Inflammatory macrophage treated with lipopolysaccharide for 1 hour (primary cell): ENCODE data around the gene ALAS2.
"Not testable (repeated sequence)": the region's sequence is repeated elsewhere in the genome, so short reads cannot be mapped to it uniquely, and the experiment has no call there.

Source experiments
- DNase-seq, 2 donors: peaks; one replicate each; pipeline ENCODE4 v3.0.0-alpha.2; 2020 to 2022

ALAS2 gene

GRCh38 chrX:55030271-55031205 is at the start of gene ALAS2:
TSS of gene ALAS2 (minus strand) at chrX:55030977. CDS start at chrX:55026000, 4,977 bp downstream.
- no peak for DNase-seq

GRCh38 chrX:55074851-55075467 is 44.2 kb upstream of the ALAS2 start, which contains the start of gene PAGE2B:
TSS of gene PAGE2B (plus strand) at chrX:55075030. CDS start at chrX:55076042, 1,012 bp downstream.
- no peak for DNase-seq

- DNase-seq: no peak
Measured at GRCh38 chrX:55072286-55072685, 41.5 kb upstream of the ALAS2 start.

GRCh38 chrX:55067180-55067579 is 36.4 kb upstream of the ALAS2 start:
- not testable (repeated sequence) for DNase-seq

GRCh38 chrX:55057675-55058249 is 27.0 kb upstream of the ALAS2 start:
- DNase-seq: peak in 1 of 2 donors; percentile 36

- DNase-seq: peak in 1 of 2 donors; percentile 0
Measured at GRCh38 chrX:55056820-55057674, 26.3 kb upstream of the ALAS2 start.

DNA sequence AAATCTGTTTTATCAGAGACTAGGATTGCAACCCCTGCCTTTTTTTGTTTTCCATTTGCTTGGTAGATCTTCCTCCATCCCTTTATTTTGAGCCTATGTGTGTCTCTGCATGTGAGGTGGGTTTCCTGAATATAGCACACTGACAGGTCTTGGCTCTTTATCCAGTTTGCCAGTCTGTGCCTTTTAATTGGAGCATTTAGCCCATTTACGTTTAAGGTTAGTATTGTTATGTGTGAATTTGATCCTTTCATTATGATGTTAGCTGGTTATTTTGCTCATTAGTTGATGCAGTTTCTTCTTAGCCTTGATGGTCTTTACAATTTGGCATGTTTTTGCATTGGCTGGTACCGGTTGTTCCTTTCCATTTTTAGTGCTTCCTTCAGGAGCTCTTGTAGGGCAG is 19.8 kb upstream of the ALAS2 start:
- not testable (repeated sequence) for DNase-seq

GRCh38 chrX:55041514-55041913 is 10.7 kb upstream of the ALAS2 start:
- DNase-seq: no peak

DNA sequence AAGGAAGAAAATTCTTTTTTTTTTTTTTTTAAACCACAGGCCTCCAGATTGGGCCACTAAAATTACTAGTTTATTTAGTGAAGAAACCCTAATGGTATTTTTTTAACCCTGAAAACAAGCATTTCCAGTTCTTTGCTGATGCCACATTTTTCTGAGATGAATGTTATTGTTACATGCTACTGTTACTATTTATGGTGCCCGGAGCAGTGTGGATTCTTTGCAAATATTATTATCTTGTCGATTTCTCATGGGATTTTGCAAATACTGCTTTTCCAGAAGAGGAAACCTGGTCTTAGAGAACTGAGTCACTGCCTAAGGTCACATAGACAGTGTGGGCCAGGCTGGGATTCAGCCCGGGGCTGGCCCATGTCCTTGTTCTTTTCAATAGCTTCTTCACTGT is 8.7 kb upstream of the ALAS2 start:
- no peak for DNase-seq

DNA sequence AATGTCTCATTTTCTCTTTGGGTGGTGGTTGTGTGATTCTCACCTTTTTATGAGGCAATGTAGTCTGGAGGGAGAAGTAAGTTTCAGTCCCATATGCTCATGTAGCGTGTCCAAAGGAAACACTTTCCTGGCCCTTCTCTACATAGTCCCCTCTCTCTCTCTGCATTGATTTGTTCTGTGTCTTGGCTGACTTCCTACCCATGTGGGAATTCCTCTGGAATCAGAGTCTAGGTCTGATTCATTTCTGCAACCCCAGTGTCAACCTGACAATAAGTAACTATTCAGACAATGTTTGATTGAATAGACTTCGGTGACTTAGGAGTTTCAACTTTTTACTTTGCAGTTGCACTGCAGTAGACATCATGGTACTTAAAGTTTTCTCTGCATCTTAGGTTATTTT is 2.7 kb upstream of the ALAS2 start:
- no peak for DNase-seq

DNA sequence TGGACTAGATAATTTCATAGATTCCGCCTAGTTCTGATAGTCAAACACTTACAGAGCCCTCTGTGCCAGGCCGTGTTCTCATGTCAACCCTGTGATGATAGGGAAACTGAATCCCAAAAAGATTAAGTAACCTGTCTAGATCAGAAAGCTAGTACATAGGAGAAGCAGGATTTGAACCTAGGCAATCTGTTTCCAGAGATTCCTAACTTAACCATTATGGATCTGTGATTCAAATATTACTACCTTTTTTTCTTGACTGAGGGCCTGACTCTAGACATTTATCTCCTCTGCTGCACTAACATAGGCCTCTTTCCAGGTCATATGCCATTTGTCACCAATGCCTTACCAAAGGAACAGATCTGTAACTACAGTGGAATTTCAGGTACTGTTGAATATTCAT is 1.5 kb downstream of the ALAS2 start:
- DNase-seq: no peak

- no peak for DNase-seq
Measured at GRCh38 chrX:55028611-55029010, 2.2 kb downstream of the ALAS2 start.

GRCh38 chrX:55028040-55028439 is 2.7 kb downstream of the ALAS2 start:
- DNase-seq: no peak

- no peak for DNase-seq
Measured at GRCh38 chrX:55026840-55027239, 3.9 kb downstream of the ALAS2 start.

GRCh38 chrX:55026143-55026542 is 4.6 kb downstream of the ALAS2 start:
- no peak for DNase-seq

DNA sequence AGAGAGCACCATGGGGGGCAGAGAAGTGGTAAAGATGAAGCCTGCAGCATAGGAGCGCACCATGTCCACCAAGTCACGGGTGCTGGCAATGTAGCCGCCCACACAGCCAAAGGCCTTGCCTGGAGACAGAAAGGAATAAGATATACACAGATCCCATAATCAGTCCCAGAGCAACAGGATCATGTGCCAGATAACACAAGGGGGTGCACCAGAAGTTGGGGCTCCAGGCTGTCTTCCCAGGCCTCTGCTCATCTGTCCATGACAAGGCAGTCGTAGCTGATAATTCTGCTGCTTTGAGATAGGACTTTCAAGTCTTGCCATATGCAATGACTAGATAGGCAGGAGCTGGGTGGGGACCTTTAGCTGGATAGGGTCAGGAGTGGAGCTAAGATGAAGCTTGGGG is 15.9 kb downstream of the ALAS2 start:
- no peak for DNase-seq

GRCh38 chrX:55011294-55011693 is 19.5 kb downstream of the ALAS2 start:
- no peak for DNase-seq

GRCh38 chrX:55008571-55009358 is 22.0 kb downstream of the ALAS2 start:
- DNase-seq: peak; percentile 25 to 47

DNA sequence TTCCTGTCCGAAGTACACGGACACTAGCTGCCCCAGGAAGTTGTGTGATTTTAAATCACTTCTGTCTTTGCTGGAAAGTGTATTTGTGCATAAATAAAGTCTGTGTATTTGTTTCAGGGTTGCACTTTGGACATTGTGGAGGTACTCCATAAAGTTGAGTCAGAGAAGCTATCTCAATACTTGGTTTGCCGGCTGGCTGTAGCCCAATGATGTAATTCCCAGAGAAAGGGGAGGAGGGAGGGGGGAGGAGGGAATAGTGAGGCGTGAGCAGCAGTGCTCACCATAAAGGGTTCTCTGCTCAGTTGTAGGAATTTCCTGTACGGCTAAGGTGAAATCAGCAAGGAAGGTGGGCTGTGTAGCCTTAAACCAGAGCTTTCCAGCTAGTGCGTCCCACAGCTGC is 23.1 kb downstream of the ALAS2 start:
- DNase-seq: no peak

DNA sequence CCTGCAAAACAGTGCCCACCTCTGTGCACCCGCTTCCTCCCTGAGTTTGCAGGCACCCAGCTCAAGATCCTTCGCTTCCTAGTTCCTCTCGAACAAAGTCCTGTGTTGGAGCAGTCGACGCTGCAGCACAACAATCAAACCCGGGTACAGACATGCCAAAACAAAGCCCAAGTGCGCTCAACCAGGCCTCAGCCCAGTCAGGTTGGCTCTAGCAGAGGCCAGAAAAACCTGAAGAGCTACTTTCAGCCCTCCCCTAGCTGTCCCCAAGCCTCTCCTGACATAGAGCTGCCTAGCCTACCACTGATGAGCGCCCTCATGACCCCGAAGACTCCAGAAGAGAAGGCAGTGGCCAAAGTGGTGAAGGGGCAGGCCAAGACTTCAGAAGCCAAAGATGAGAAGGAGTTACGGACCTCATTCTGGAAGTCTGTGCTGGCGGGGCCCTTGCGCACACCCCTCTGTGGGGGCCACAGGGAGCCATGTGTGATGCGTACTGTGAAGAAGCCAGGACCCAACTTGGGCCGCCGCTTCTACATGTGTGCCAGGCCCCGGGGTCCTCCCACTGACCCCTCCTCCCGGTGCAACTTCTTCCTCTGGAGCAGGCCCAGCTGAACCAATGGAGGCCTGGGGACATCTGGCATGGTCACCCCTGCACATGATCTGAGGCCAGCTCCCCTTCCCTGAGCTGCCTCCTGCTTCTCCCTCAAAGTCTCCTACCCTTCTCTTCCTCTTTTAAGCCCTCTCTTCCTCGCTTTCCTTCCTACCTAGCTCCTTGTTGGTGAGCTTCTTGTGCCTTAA is 23.8 kb downstream of the ALAS2 start:
- no peak for DNase-seq

DNA sequence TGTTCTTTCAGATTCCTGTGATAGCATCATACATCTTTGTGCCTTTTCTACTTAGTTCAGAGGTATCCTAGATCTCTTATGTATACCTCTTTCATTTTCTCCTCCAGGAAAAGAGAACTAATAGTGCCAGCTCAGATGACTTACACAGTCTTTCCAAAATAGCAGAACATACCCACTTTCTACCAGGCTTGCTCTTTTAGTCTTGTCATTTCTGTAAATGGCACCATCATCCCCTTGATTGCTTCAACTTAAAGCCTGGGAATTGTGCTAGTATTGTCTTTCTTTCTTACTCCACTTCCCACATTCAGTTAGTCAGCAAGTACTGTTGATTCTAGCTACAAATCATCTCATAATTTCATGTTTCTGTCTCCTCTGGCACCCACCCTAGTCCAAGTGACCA is 25.5 kb downstream of the ALAS2 start:
- peak in 1 of 2 donors; percentile 17 for DNase-seq
